ENCODE results near the gene EVPLL.
"Not testable (repeated sequence)": the region's sequence is repeated elsewhere in the genome, so short reads cannot be mapped to it uniquely, and the experiment has no call there.

DNA sequence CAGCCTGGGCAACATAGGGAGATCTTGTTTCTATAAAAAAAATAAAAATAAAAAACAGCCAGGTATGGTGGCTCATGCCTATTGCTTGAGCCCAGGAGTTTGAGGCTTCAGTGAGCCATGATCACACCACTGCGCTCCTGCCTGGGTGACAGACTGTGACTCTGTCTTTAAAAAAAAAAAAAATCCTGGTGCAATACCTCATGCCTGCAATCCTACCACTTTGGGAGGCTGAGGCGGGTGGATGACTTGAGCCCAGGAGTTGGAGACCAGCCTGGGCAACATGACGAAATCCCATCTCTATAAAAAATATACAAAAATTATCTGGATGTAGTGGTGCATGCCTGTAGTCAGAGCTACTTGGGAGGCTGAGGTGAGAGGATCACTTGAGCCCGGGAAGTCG, 1.0 kb downstream of the EVPLL start:
- not testable (repeated sequence) for TF ChIP-seq POLR2A (IDR thresholded peaks at IDR 0.05; ENCODE audit: low read depth); EP300 (IDR thresholded peaks at IDR 0.05)
- TF ChIP-seq, protein P1, sequence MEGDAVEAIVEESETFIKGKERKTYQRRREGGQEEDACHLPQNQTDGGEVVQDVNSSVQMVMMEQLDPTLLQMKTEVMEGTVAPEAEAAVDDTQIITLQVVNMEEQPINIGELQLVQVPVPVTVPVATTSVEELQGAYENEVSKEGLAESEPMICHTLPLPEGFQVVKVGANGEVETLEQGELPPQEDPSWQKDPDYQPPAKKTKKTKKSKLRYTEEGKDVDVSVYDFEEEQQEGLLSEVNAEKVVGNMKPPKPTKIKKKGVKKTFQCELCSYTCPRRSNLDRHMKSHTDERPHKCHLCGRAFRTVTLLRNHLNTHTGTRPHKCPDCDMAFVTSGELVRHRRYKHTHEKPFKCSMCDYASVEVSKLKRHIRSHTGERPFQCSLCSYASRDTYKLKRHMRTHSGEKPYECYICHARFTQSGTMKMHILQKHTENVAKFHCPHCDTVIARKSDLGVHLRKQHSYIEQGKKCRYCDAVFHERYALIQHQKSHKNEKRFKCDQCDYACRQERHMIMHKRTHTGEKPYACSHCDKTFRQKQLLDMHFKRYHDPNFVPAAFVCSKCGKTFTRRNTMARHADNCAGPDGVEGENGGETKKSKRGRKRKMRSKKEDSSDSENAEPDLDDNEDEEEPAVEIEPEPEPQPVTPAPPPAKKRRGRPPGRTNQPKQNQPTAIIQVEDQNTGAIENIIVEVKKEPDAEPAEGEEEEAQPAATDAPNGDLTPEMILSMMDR (IDR thresholded peaks at IDR 0.05), result not testable (repeated sequence)

Data from esophagus muscularis mucosa (tissue), 4 donors.